Posterior vena cava (tissue), 2 donors: ENCODE measurements around the gene TRIM59. TPM values are rescaled to one million over a fixed set of nuclear protein-coding genes. Genes with fewer than 3 reads are reported as not detected.

ENCODE experiments used
- DNase-seq: peaks from one replicate; pipeline ENCODE4 v3.0.0-alpha.2; 2020; ENCODE audit warnings: low spot score
- intact Hi-C, 2 donors: fragments of 100-400 bp; cut with DNase I; formaldehyde crosslinking; loops; one replicate each; pipeline versions ENCODE4 v1.14.1 to v1.14.2; 2022 to 2023
- total RNA-seq, 2 donors: library from RNA; stranded (reverse); fragmentation: NEBNext Ultra II Directional; extraction: Animal tissue kit (Norgen Biotek cat#: 25700); gene quantifications; one replicate each; pipeline ENCODE4 v1.2.1, GENCODE V29; 2021
- donor health status: DM: yes; HTN: yes; CAD: no.
- donor health status: DM: yes; HTN: yes; CAD: no.

Gene TRIM59
- total RNA-seq, 2 donors from 2014 or later = 0.97 to 2.4 TPM

DNA sequence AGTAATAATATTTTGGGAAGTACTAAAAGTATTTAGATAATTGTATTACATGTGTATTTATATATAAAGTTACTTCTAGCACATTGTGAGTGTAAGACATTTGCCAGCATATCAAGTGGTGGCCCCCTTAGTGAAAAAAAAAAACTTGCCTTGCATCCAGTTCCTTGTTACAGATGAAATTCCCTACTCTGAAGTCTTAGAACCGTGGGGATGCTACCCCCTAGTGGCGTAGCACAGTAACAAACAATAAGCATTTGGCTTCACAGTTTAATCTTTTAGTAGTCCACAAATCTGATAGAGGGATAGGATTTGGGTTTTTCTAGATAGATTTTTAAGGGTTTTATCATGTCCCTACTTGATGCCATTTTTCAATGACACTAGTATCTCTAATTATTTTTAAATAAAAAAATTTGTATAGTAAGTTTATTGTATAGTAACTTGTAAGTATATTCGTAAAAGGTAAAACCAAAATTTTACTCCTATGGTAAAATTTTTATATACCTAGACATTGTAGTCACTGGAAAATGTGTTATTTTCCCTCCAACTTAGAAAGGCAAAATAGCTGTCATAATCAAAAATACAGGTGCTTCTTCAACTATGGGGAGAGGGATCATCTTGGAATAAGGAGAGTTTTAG lies 35.9 kb downstream of the TRIM59 start:
- intact Hi-C loops = loop anchor here (10.0 kb wide), 2 partner anchors 249 to 259 kb away; no protein-coding TSS in a partner anchor
- DNase-seq = no peak

DNA sequence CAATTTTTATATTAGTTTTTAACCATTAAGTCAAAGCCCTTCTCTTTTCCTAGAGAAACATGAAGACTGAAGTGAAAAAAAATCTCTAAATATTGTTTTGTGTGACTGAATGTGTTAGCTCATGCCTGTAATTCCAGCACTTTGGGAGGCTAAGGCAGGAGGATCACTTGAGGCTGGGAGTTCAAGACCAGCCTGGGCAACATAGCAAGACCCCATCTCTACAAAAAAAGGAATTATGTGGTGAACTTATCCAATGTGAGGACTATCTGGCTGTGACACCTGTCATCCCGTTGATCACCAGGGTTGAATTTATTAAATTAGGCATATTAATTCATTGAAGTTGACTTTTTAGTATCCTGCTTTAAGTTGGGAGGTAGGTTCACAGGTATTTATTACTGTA lies 37.1 kb downstream of the TRIM59 start:
- no peak for DNase-seq
- intact Hi-C loops = loop anchor here (10.0 kb wide), 2 partner anchors 248 to 258 kb away; no protein-coding TSS in a partner anchor

DNA sequence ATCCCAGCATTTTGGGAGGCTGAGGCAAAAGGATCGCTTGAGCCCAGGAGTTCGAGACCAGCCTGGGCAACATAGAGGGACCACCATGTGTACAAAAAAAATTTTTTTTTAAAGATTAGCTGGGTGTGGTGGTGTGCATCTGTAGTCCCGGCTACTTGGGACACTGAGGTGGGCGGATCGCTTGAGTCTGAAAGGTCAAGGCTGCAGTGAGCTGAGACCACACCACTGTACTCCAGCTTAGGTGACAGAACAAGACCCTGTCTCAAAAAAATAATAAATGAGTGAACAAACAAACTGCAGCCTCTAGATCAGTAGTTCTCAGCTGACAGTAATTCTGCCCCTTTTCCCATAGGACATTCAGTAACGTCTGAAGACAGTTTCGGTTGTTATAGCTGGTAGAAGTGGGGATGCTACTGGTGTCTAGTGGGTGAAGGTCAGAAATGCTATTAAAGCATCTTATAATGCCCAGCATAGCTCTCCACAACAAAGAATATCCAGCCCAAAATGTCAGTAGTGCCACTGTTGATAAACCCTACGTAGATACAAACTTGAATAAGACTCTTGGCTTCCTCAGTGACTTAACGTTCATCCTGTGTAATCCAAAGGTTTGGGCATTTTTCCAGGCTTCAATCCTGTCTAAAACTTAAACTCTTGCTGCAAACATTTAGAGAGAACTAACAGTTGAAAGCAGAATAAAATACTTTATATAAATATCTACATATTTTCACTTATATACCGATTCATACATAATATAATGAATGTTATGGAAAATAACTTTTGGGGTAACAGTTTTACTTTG lies 39.6 kb downstream of the TRIM59 start:
- intact Hi-C loops = loop anchor here (10.0 kb wide), 2 partner anchors 245 to 255 kb away; no protein-coding TSS in a partner anchor
- DNase-seq = no peak

DNA sequence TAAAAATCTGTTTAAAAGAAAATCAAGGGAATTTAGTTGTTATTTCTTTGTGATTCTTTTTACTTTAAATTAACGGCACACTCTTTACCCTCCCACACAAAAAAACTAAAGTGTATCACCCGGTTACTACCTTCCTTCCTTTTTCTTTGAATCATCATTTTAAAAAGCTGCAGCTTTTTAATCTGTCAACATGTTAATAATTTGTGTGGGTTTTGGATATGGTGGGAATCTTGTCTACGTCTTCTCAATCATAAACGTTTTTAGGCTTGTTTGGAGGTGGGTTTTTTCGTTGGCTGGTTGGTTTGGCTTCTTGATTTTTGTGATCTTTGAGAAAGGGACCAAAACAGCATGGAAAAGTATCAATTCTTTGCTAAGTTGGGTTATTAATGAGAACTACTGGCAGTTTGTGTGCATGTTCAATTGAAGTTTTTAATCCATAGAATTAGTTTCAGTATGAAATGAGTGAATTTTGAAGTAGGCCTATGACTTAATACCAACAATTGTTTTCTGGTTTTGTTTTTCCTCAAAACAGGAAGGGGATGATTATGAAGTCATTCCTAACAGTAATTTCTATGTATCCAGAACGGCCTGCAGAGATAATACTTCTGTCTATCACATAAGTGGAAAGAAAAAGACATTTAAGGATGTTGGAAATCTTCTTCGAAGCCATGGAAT lies 45.7 kb downstream of the TRIM59 start:
- intact Hi-C loops = no loop called here
- no peak for DNase-seq

DNA sequence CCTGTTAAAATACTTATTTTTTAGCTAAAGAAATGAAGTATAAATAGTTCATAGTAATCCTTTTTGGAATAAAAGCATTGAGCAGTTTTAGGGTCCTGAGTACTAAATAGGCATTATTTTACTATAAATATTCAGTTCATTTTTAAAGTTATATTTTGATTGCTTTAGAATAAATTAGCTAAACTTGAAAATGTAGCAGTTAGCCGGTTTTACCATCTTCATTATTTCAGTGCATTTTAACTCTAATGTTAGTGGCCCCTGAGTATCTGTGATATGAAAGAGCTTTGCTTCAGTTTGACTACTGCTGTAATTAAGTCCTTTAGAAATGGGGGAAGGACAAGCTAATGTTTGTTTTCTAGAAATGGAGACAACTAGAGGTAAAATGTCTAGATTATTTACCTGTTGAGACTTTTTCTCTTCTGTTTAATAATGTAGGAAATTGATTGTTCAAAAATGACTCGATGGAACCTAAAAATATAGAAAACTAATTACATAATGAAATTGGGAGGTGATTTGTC lies 46.5 kb downstream of the TRIM59 start:
- intact Hi-C loops = no loop called here
- no peak for DNase-seq

DNA sequence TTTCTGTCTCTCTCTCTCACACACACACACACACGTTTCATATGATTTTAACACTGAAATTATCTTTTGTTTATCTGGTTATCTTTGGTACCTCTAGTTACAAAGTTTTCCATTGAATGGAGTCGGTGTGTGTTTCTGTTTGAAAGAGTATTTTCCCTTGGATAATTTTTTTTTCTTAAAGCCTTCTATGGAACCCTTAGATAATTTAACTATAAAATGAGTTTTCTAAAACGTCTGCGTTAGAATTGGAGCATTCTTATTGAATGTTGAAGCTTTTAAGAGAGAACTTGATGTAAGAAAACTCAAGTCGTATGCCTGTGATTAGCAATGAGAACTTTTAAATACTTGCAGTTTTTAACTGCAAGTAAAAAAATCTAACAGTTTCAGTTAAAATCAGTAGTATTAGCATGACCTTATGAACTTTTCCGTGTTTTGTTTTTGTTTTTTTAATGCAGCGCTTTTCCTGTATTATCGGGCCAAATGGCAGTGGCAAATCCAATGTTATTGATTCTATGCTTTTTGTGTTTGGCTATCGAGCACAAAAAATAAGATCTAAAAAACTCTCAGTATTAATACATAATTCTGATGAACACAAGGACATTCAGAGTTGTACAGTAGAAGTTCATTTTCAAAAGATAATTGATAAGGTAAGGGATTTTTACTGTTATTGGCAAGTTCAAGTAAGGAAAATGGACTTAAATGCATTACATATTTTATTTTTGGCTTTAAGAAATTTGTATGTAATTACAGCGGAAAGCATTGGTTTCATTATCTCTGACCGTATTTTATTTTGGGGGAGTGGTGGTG lies 47.2 kb downstream of the TRIM59 start:
- intact Hi-C loops = no loop called here
- no peak for DNase-seq

DNA sequence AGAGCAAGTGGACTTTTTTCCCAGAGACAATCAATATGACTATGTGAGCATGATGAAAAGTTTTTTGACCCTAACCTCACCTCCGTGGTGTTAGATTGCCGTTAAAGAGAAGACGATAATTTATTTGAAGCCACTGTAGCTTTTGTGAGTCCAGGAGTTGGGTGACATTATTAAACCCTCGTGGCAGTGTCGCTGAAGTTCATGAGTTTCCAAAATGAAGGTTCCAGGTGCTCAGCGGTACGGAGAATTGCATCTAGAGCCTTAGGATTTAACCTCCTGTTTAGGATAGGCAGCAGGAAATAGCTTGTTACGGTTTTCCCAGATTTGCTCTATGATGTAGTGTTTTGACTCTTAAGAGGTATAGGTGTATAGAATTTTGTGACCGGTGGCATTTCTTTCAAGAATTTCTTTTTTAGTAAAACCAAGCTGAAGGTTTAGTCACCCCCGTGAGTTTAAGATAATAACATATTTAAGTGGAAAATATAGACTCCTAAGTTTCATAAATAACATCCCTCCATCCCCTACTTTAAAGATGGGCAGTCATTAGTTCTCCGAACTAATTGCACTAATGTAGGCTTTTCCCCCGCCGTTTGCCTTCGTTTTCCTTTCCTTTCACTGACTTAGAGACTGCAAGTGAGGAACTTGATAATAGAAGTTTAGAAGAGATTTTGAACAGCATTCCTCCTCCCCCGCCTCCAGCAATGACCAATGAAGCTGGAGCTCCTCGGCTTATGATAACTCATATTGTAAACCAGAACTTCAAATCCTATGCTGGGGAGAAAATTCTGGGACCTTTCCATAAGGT lies 48.1 kb downstream of the TRIM59 start:
- intact Hi-C loops = no loop called here
- no peak for DNase-seq

DNA sequence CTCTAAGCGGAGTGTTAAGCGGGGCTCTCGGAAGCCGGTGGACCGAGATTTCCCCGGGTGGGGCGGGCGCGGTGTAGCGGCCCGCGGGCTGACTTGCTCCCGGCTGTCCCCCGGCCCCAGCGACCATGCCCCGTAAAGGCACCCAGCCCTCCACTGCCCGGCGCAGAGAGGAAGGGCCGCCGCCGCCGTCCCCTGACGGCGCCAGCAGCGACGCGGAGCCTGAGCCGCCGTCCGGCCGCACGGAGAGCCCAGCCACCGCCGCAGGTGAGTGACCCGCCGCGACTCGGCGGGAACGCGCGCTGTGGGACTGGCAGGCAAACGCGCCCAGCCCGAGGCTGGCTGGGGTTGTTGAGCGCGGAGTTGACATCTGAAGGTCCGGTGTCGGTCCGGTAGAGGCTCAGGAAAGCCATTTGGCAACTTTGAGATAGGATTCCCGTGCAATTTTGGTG lies 48.9 kb downstream of the TRIM59 start:
- DNase-seq = peak; percentile 83
- intact Hi-C loops = no loop called here

DNA sequence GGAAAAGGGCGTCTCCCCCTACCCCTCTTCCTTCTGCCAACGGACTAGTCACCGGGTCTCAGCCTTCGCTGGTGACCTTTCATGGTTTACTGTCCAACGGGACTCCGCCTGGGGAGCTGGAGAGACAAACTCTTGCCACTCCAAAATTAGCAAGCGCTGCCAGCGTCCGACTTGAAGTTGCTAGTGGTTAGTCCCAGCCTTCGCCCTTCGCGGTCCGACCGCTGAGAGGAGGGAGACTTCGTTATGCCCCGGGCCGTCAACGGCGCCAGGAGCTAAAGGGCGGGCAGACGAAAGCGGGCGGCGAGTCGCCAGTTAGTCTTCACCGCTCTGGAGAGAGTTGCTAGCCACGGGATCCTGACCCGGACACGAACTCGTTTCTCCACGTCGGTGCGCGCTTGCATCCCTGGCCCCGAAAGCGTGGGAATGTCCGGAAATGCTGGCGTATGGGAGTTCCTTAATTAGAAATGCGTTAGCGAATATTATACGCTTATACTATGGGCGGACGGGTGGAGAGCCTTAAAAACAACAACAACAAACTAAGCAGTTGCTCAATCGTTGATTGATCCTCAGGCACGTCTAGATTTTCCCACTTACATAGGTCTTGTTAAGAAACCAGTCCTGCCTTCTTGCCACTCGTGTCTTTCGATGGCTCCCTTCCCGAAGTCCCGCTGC lies 49.4 kb downstream of the TRIM59 start:
- intact Hi-C loops = no loop called here
- DNase-seq = peak; percentile 90

DNA sequence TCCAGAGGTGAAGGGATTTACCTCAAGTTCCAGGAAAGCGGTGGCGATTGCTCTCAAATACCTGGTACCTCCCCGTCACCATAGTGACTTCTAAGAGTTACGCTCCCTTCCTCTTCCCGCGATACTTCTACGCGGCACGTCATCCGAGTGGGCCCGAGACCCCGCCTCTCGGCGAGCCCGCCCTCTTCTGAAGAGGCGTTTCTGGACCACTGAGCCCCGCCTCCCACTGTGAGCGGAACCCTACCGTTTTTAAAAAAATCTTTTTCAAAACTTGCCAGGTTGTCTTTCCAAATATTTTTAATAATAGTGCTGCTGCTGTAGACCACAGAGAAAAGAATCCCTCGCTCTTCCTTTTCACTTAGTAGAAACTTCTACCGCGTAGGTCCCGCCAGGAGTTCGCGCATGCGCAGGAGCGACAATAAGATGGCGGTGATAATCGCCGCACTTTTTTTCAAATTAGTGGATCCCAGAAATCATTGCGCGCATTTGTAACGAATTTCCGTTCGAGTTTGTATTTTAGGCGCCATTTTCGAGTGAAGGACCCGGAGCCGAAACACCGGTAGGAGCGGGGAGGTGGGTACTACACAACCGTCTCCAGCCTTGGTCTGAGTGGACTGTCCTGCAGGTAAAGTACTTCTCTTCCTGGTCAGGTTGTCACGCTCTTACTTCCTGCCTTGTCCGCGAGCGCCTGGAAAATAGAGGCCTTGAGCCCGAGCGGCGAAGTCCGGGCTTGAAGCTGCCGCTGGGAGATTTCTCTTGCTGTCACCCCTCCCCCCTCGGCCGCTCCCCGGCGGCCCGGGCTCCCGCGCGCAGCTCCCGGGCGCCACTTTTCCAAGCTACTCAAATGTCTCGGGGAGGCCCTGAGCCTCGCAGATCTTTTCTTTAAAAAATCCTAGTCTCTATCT lies 50.2 kb downstream of the TRIM59 start, which contains the start of the genes IFT80 and SMC4:
Gene IFT80 (minus strand): TSS at position 101 of the 905 bp plus-strand sequence. CDS start 14,625 bp downstream, outside the sequence.
Gene SMC4 (plus strand): TSS at position 526 of the 905 bp plus-strand sequence. CDS start 1,177 bp downstream, outside the sequence.
- intact Hi-C loops = no loop called here
- peak; percentile 99 for DNase-seq

DNA sequence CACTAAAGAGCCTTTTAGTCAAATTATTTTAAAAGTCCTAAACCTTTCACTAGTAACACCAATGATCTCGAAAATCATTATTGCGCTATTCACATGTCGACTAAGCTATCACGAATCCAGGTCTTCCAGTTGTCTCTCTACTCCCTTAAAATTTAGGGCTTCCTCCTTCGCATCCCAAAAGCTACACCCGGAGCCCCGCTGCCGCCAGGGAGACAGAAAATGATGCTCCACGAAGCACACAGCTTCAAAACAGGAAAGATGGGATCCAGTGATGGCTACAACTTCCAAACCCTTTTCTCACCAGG lies 50.8 kb downstream of the TRIM59 start:
- intact Hi-C loops = no loop called here

DNA sequence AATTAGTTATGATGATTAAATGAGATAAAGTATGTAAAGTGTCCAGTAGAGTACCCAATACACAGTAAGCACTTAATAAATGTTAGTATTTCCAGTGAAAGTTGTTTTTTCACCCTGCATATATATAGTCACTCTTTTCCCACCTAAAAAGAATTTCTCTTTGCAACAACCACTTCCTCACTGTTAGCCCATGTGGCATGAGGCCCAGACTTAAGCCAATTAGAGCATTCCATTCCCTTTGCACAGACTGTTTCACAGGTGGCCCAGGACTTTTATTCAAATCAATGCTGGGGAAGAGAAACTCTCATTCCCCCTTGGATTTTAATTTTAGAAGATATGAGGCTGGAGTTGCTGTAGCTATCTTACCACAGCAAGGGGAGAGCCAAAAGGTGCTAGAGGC lies 54.3 kb downstream of the TRIM59 start:
- intact Hi-C loops = no loop called here
- no peak for DNase-seq

More for the DNA sequence above, 50.8 kb downstream of the TRIM59 start:
- DNase-seq = no peak

DNA sequence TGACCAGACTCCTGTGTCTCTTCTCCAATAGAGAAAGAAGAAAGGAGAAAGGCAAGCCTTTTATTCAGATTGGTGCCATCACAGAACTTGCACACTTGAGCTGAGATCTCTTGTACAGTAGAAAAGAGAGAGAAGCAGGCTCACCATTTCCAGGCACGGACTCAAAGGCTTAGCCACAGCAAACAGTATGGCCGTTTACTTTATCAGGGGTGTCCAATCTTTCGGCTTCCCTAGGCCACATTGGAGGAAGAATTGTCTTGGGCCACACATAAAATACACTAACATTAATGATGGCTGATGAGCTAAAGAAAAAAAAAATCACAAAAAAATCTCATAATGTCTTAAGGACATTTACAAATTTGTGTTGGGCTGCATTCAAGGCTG lies 55.6 kb downstream of the TRIM59 start:
- intact Hi-C loops = no loop called here
- no peak for DNase-seq

DNA sequence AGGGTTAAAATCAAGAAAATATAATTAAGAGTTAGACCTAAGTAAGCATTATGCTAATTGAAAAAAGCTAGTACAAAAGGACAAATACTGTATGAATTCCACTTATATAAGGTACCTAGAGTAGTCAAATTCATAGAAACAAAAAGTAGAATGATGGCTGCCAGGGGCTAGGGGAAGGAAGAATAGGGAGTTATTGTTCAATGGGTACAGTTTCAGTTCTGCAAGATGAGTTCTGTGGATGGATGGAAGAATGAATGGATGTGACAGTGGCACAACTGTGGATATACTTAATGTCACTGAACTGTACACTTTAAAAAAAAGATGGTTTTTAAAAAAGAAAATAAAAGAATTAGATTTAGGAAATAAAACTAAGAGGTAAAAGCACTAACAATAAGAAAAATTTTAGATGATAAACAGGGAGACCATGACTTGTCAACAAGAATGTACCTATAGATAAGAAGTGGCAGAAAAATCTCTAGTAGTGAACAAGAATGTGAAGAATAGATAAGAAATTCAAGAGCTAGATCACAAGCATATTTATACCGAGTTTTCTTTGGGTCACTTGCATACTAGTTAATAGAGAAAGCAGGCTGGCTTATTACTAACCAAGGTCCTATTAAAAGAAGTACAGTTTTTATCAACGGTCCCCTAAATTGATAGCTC lies 56.1 kb downstream of the TRIM59 start:
- DNase-seq = no peak
- intact Hi-C loops = no loop called here

DNA sequence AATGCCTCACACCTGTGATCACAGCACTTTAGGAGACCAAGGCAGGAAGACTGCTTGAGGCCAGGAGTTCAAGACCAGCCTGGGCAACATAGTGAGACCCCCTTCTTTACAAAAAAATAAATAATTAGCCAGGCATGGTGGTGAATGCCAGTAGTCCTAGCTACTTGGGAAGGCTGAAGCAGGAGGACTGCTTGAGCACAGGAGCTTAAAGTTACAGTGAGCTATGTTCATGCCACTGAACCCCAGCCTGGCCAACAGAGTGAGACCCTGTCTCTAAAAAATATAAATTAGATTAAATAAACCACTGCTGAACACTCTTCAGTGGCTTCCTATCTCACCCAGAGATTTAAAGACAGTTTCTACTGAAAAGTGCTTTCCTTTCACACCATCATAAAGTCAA lies 56.8 kb downstream of the TRIM59 start:
- no peak for DNase-seq
- intact Hi-C loops = no loop called here

DNA sequence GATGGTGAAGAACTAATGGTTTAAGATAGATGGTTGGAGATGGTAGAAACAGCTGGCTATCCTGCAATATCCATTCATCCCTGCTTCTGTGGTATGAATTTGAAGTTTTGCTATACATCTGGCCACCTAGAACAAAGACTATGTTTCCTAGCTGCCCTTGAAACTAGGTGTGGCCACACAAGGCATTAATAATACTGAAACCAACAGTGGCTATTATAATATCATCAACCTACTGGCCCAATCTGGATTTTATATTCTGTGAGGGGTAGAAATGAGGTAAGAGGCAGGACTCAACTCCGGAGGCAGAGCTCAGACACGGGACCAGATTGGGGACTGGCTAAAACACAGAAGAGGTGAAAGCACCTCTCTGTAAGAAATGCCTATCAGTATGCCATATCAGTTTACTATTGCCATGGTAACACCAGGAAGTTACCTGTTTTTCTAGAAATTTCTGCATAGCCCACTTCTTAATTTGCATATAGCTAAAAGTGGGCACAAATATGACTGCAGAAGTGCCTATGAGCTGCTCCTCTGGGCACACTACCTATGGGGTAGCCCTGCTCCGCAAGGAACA lies 58.9 kb downstream of the TRIM59 start:
- intact Hi-C loops = no loop called here
- no peak for DNase-seq
